Measurements from ENCODE around the gene STRN4.
"Not testable (repeated sequence)": the region's sequence is repeated elsewhere in the genome, so short reads cannot be mapped to it uniquely, and the experiment has no call there.

The STRN4 gene

DNA sequence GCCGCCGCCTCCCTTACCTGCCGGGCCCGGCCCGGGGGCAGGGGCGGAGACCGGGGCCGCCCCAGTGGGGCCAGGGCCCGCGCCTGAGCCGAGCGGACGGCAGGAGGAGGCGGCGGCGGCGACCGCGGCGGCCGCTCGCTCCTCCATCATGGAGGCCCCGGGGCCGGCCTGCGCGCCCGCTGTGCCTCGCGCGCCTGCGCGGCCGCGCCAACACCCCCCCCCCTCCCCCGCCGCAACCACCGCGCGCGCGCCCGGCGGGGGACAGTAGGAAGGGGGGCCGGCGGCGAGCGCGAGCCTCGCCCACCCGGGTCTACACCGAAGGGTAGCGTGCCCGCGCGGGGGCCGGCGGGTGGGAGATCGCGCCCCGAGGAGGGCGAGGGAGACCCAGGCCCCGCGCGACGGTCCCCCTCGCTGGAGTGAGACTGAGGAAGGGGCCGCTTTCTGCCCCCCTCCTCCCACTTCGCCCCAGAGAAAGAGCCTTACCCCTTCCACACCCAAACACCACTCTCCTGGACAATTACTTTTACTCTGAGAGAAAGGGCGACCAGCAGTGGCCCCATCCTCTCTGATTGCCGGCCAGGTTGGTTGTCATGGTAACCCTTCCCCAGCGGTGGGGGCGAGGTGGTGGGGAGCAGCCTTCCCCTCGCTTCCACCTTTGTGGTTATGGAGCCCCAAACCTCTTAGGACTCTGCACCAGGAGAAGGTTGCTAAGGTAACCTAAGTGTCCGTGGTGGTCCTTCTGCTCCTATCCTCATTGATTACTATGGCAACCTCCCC is at the start of gene STRN4:
Gene STRN4 (minus strand): TSS at position 170 of the 777 bp plus-strand sequence. CDS start 20 bp downstream, at position 150.
- DNase-seq (ENCODE audit: low read depth in 1 of 2, low spot score in 1 of 2), result peak in 1 of 2 donors; percentile 21

DNA sequence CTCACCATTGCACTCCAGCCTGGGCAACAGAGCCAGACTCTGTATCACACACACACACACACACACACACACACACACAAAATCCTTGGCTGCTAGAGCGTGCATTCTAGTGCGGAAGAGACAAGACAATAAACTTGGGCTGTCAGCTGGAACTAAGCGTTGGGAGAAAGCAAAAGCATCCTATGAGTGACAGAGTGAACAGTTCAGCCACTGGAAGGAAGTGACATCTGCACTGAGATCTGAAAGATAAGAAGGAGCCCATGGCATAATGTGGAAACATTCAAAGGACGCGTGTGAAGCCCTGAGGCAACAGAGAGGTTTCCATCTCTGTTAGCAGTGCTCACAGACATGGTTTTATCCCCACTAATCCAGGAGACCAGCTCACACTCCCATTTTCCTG is 45.7 kb upstream of the STRN4 start:
- peak in 1 of 2 donors; percentile 34 for DNase-seq (ENCODE audit: low read depth in 1 of 2, low spot score in 1 of 2)

DNA sequence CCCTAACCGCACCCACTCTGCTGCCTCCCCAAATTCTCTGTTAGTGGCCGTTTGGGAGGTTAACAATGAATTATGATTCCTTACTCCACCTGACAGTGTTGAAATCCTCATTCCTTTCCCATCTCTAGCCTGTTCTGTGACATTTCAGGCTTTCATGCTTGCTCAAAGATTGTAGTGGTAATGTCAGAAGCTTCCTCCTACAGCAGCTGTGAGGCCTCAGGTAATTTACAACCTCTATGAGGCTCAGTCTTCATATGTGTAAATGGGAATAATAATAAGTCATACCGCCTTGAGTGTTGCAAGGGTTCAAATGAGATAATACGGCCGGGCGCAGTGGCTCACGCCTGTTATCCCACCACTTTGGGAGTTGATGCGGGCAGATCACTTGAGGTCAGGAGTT is 43.1 kb upstream of the STRN4 start:
- no peak for DNase-seq (ENCODE audit: low read depth in 1 of 2, low spot score in 1 of 2)

- DNase-seq (ENCODE audit: low read depth in 1 of 2, low spot score in 1 of 2), result no peak
Observed at GRCh38 chr19:46788968-46789338, 42.7 kb upstream of the STRN4 start.

GRCh38 chr19:46788262-46788967 is 42.2 kb upstream of the STRN4 start, which contains the start of gene SLC1A5:
Gene SLC1A5 (minus strand): TSS chr19:46788594. CDS start chr19:46787965, 629 bp downstream.
- DNase-seq (ENCODE audit: low read depth in 1 of 2, low spot score in 1 of 2), result peak; percentile 97 to 99

- DNase-seq (ENCODE audit: low read depth in 1 of 2, low spot score in 1 of 2), result peak in 1 of 2 donors; percentile 25
Observed at GRCh38 chr19:46787331-46788261, 41.3 kb upstream of the STRN4 start.

DNA sequence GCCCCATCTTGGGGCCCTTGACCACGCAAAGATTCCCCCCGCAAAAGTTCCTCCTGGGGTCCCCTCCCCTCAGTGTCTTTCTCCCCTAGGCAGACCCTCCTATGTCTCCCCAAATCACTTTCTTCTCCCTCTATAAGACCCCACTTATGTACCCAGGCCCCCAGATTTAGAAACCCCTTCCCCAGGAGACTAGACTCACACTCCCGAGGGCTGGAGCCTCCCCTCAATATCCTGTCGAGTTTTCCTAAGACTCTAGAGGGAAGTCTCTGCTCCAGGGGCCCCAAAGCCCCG is 40.7 kb upstream of the STRN4 start:
- no peak for DNase-seq (ENCODE audit: low read depth in 1 of 2, low spot score in 1 of 2)

DNA sequence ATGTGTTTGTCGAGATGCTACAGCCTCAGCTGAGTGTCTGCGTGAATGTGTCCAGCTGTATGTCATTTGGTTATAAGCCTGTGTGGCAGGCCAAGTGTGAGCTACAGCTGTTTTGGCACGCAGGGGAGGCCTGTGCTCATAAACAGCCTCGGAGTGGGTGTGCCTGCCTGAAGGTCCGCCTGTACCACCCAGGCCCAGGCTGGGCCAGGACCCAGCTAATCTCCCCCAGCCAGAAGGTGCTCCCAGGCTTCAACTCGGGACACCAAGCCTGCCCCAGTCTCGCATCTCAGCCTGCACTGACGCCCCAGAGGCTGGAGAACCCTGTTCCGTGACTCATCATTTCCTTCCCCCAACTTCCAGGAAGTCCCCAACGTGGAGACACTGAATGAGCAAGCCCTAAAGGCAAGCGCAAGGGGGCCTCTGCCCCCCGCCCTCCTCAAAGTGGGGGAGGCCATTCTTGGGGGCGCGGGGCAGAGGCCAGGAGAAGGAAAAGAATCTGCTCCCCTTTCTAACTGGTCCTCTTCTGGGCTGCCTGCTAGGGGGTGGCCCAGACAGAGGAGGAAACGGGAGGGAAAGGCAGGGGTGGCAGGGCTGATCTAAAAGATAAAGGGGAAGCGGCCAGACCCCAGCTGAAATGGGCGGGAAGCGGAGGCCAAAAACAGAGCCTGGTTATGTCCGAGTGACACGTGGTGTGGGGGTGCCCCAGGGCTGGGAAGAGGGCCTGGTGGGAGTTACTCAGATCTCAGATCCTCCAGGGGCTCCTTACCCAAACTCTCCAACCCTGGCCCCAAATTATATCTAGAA is 40.2 kb upstream of the STRN4 start:
- peak; percentile 70 to 89 for DNase-seq (ENCODE audit: low read depth in 1 of 2, low spot score in 1 of 2)

DNA sequence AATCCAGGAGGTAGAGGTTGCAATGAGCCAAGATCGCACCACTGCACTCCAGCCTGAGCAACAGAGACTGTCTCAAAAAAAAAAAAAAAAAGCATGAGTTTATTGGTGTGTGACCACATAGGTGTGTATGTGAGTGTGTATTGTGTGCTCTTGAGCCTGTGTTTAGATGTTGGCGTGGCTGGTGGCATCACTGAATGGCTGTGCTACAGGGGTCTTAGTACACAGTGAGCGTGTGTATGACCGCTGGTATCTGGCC is 39.7 kb upstream of the STRN4 start:
- no peak for DNase-seq (ENCODE audit: low read depth in 1 of 2, low spot score in 1 of 2)

DNA sequence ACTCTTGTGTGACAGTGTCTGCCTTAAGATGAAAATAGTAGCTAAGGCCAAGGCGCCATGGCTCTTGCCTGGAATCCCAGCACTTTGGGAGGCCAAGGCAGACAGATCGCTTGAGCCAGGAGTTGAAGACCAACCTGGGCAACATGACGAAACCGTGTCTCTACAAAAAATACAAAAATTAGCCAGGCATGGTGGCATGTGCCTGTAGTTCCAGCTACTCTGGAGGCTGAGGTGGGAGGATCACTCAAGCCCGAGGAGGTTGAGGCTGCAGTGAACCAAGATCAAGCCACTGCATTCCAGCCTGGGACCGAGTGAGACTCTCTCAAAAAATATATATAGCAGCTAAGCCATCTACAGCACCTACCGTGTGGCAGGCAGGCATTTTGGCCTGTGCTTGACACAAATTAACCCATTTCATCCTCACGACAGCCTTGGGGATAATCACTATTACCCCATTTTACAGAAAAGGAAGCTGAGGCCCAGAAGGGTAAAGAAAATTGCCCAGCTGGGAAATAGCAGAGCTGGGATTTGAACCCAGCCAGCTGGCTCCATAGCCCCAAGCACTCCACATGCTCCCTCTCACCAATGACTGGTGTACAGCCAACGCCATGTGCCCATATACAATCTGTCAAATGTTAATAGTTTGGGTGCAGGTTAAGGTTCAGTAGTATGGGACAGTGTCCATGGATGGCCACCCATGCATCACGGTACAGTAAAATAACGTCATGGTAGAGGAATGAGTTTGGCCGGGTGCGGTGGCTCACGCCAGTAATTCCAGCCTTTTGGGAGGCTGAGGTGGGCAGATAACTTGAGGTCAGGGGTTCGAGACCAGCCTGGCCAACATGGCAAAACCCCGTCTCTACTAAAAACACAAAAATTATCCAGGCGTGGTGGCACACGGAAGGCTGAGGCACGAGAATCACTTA is 39.1 kb upstream of the STRN4 start:
- DNase-seq (ENCODE audit: low read depth in 1 of 2, low spot score in 1 of 2), result no peak

DNA sequence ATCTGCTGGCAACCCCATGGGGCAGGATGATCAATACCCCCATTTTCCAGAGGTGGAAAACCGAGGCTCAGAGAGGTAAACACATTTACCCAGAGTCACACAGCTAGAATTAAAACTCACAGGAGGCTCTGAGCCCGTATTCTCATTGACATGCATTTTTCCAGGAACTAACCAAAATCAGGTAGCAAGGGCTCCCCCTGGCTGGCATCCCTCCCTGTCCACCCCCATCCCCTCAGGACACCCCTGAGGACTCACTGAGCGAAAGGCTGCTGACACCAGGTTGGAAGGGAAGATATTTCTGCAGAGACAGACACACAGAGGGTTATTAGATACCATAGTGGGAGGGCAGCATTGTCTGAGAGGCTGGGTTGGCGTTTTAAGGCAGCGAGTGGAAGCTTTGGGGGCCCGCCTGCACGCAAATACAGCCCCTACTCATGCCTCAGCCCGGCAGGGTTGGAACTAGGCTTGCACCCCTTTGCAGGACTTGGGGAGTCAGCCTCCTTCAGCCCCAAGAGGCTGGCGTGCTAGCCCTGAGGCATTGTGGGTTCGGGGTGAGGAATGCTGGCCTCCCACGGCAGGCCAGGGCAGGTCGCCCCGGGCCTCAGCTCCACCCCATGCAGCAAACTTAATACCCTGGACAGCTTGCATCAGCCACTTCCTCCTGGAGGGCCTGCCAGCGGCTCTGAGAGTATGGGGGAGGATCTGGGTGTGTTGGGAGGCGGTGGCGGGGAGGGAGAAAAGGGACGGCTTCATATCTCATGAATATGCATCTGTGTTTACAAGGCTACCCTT is 38.2 kb upstream of the STRN4 start:
- peak; percentile 37 to 49 for DNase-seq (ENCODE audit: low read depth in 1 of 2, low spot score in 1 of 2)

DNA sequence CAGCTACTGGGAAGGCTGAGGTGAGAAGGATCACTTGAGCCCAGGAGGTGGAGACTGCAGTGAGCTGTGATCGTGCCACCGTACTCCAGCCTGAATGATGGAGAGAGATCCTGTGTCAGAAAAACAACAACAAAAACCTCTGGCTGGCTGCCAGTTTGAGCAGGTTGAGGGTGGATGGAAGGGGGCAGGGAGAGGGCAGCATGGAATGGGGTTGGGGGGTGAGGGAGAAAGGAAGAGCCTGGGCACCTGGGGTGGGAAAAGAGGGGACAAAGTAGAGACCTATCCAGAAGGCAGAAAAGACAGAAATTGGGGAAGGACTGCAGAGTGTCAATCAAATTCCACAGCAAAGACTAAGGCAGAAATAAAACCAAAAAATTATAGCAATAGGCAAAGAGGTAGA is 37.4 kb upstream of the STRN4 start:
- no peak for DNase-seq (ENCODE audit: low read depth in 1 of 2, low spot score in 1 of 2)

- DNase-seq (ENCODE audit: low read depth in 1 of 2, low spot score in 1 of 2), result no peak
Observed at GRCh38 chr19:46782355-46783019, 36.2 kb upstream of the STRN4 start.

DNA sequence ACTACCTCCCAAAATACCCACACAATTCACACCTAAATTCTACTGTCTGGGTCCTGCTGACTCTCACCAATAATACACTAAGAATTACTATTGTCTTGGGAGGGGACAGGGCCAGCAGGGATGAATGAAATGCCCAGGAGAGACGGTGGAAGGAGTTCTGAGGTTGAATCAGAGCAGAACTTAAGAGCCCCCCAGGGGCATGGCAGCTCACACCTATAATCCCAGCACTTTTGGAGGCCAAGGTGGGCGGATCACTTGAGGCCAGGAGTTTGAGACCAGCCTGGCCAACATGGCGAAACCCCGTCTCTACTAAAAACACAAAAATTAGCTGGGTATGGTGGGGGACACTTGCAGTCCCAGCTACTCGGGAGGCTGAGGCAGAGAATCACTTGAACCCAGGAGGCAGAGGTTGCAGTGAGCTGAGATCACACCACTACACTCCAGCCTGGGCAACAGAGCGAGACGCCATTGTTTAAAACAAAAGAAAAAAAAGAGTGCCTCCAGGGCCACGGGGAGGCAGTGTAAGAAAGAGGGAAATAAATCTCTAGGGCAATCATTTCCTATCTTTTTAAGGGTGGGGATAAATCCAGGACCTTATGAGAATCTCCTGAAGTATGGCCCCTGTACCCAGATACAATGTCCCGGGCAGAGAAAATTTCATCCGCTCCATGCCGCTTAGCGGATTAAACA is 31.9 kb upstream of the STRN4 start:
- DNase-seq (ENCODE audit: low read depth in 1 of 2, low spot score in 1 of 2), result not testable (repeated sequence)

- DNase-seq (ENCODE audit: low read depth in 1 of 2, low spot score in 1 of 2), result no peak
Observed at GRCh38 chr19:46776927-46777911, 31.0 kb upstream of the STRN4 start.

DNA sequence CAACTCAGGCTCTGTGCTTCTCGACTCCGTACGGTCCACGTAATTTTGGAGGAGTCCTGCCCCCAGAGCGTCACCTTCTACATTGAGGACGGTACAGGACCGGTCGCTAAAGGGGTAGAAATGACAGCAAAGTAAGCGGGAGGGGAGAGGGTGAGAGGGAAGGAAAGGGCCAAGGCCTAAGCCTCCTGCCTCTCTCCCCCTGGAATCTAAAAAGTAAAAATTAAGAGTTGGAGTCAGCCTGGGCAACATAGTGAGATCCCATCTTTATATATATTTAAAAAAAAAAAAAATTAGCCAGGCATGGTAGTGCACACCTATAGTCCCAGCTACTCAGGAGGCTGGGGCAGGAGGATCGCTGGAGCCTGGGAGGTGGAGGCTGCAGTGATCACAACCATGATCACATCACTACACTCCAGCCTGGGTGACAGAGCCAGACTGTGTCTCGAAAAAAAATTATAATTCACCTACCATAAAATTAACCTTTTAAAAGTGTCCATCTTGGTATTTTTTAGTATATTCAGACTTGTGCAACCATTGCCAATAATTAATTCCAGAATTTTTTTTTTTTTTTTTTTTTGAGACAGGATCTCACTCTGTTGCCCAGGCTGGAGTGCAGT is 29.5 kb upstream of the STRN4 start:
- no peak for DNase-seq (ENCODE audit: low read depth in 1 of 2, low spot score in 1 of 2)
